Keratinocyte (primary cell): ENCODE measurements around the gene FHIT. TPM values are rescaled to one million over a fixed set of nuclear protein-coding genes. Genes with fewer than 3 reads are reported as not detected.

Experiments used
- DNase-seq: peaks from one replicate; pipeline ENCODE4 v3.0.0-alpha.2; 2011; ENCODE audit warnings: low read depth, missing footprints, low spot score
- FAIRE-seq: peaks from 2 replicates; lab custom pipeline; 2011; peaks lifted over from hg19 to GRCh38; lab: Jason Lieb, UNC
- H2AFZ ChIP-seq: 2 replicates; pipeline ENCODE4 v1.6.0; 2012; ENCODE audit warnings: low read length, control low read depth, inconsistent platforms; ENCODE audit not compliant: control insufficient read depth
- H3K27ac ChIP-seq: 2 replicates; pipeline ENCODE4 v1.5.1; 2011; ENCODE audit warnings: low read length; ENCODE audit not compliant: control insufficient read depth, insufficient read depth
- H3K27me3 ChIP-seq: 3 replicates; pipeline ENCODE4 v1.6.0; 2011; ENCODE audit warnings: low read length; ENCODE audit not compliant: control insufficient read depth, insufficient read depth; ENCODE audit errors: extremely low read depth
- H3K36me3 ChIP-seq, 2 experiments: 2 replicates in 1 of 2; 3 replicates in 1 of 2; pipeline ENCODE4 v1.5.1; 2011; ENCODE audit warnings: low read length in 2 of 2, mild to moderate bottlenecking in 1 of 2; ENCODE audit not compliant: control insufficient read depth in 2 of 2, insufficient read depth in 2 of 2; ENCODE audit errors: extremely low read depth in 1 of 2
- H3K4me1 ChIP-seq: 3 replicates; pipeline ENCODE4 v1.5.1; 2011; ENCODE audit warnings: low read length; ENCODE audit not compliant: control insufficient read depth, insufficient read depth; ENCODE audit errors: extremely low read depth
- H3K4me2 ChIP-seq: 3 replicates; pipeline ENCODE4 v1.6.0; 2011; ENCODE audit warnings: low read depth, low read length; ENCODE audit not compliant: control insufficient read depth, insufficient read depth; ENCODE audit errors: extremely low read depth
- H3K4me3 ChIP-seq, 3 experiments: fragments of 200-600 bp in 1 of 3; sonication (generic) in 1 of 3; 2 replicates in 2 of 3; 3 replicates in 1 of 3; pipeline ENCODE4 v1.5.1; 2011 to 2016; ENCODE audit warnings: low read length in 3 of 3, mild to moderate bottlenecking in 3 of 3, control low read depth in 2 of 3, inconsistent platforms in 1 of 3, low read depth in 1 of 3, mixed read lengths in 1 of 3, mixed run types in 1 of 3, moderate library complexity in 1 of 3; ENCODE audit not compliant: control insufficient read depth in 2 of 3, insufficient read depth in 2 of 3; ENCODE audit errors: extremely low read depth in 1 of 3
- H3K79me2 ChIP-seq: 2 replicates; pipeline ENCODE4 v1.6.0; 2012; ENCODE audit warnings: low read length; ENCODE audit not compliant: control insufficient read depth, insufficient read depth
- H3K9ac ChIP-seq: 3 replicates; pipeline ENCODE4 v1.6.0; 2011; ENCODE audit warnings: low read length; ENCODE audit not compliant: control insufficient read depth, insufficient read depth; ENCODE audit errors: extremely low read depth
- H3K9me1 ChIP-seq: 3 replicates; pipeline ENCODE4 v1.6.0; 2011; ENCODE audit warnings: low read length; ENCODE audit not compliant: control insufficient read depth, insufficient read depth; ENCODE audit errors: extremely low read depth
- H3K9me3 ChIP-seq: 2 replicates; pipeline ENCODE4 v1.5.1; 2012; ENCODE audit warnings: low read depth, low read length; ENCODE audit not compliant: control insufficient read depth
- H4K20me1 ChIP-seq: 3 replicates; pipeline ENCODE4 v1.6.0; 2011; ENCODE audit warnings: low read length; ENCODE audit not compliant: control insufficient read depth, insufficient read depth; ENCODE audit errors: extremely low read depth
- CTCF ChIP-seq, 3 experiments: IDR thresholded peaks in 1 of 3; conservative IDR thresholded peaks in 1 of 3; optimal IDR thresholded peaks in 1 of 3; 2 replicates in 2 of 3; 3 replicates in 1 of 3; pipeline versions ENCODE3 to v1.5.1; 2011; ENCODE audit warnings: low read length in 3 of 3, mild to moderate bottlenecking in 3 of 3, moderate library complexity in 2 of 3, control low read depth in 1 of 3, inconsistent platforms in 1 of 3; ENCODE audit not compliant: insufficient read depth in 2 of 3; ENCODE audit errors: extremely low read depth in 1 of 3
- EZH2 ChIP-seq: IDR thresholded peaks from one replicate; pipeline ENCODE4 v1.6.1; 2012; ENCODE audit warnings: inconsistent platforms, mild to moderate bottlenecking, low read length, moderate library complexity
- dilution Hi-C: fragments of 300-500 bp; cut with MboI; formaldehyde crosslinking; loops from one replicate; pipeline ENCODE4 v1.7.0; 2020; ENCODE audit warnings: low sequenced_read_pairs; ENCODE audit not compliant: extremely low pct_ligation_motif_present
- polyA plus RNA-seq, 5 experiments: library from polyadenylated mRNA; depleted of rRNA in 3 of 5; stranded (reverse) in 3 of 5; stranded (forward) in 1 of 5; unstranded in 1 of 5; fragments of >200 nt; gene quantifications; 1 replicate in 1 of 5; 2 replicates in 3 of 5; 3 replicates in 1 of 5; pipeline versions ENCODE4 v1.2.1 to v1.2.3, GENCODE V29; 2011 to 2012; ENCODE audit warnings: missing spikeins in 2 of 5, low read depth in 1 of 5, low replicate concordance in 1 of 5

Gene FHIT
- polyA plus RNA-seq, 1 donor (not counting 4 experiments of a cell fraction or from before 2014, with no cell fraction given), result 2.2 TPM

GRCh38 chr3:60919296-60919695 is 332.0 kb downstream of the FHIT start:
- dilution Hi-C loops, result no loop called here
- Histone ChIP-seq H3K79me2 (no peaks in the 10 kb centered on the region), H3K9me1 (no peaks in the 10 kb centered on the region), H3K4me2 (no peak overlapping the region), H3K9ac (no peak overlapping the region), H3K4me3 (no peak overlapping the region), H3K4me1 (no peaks in the 10 kb centered on the region), H4K20me1 (no peaks in the 10 kb centered on the region), H3K27me3 (no peaks in the 10 kb centered on the region), H3K36me3 (no peaks in the 10 kb centered on the region), H2AFZ (no peak overlapping the region), H3K9me3 (no peaks in the 10 kb centered on the region), H3K27ac (no peak overlapping the region)
- FAIRE-seq, result no peak
- no peak for DNase-seq
- TF ChIP-seq CTCF (optimal IDR thresholded peaks at IDR 0.05 in 1 of 3, IDR thresholded peaks at IDR 0.05 in 1 of 3, conservative IDR thresholded peaks at IDR 0.05 in 1 of 3; ENCODE audit: extremely low read depth in 1 of 3, insufficient read depth in 2 of 3, low read length in 3 of 3), result no peak

GRCh38 chr3:60917141-60917540 is 334.1 kb downstream of the FHIT start:
- H3K9me1 ChIP-seq, result no peaks in the 10 kb centered on the region
- no peaks in the 10 kb centered on the region for H4K20me1 ChIP-seq
- FAIRE-seq (no peak), DNase-seq (no peak)
- no peak for TF ChIP-seq EZH2
- no peak for TF ChIP-seq CTCF (optimal IDR thresholded peaks at IDR 0.05 in 1 of 3, IDR thresholded peaks at IDR 0.05 in 1 of 3, conservative IDR thresholded peaks at IDR 0.05 in 1 of 3; ENCODE audit: extremely low read depth in 1 of 3, insufficient read depth in 2 of 3, low read length in 3 of 3)
- H3K4me2 ChIP-seq, result no peak overlapping the region
- H3K36me3 ChIP-seq, result no peaks in the 10 kb centered on the region
- dilution Hi-C loops, result no loop called here
- no peak overlapping the region for H3K4me3 ChIP-seq
- no peak overlapping the region for H2AFZ ChIP-seq
- H3K27me3 ChIP-seq, result no peaks in the 10 kb centered on the region
- no peaks in the 10 kb centered on the region for H3K9me3 ChIP-seq
- no peak overlapping the region for H3K27ac ChIP-seq
- H3K4me1 ChIP-seq, result peaks cover 15% of the 10 kb centered on the region
- no peaks in the 10 kb centered on the region for H3K79me2 ChIP-seq
- H3K9ac ChIP-seq, result no peak overlapping the region
